T-helper 17 cell (primary cell): ENCODE results near the gene GALR2. TPM values are rescaled to one million over a fixed set of nuclear protein-coding genes. Genes with fewer than 3 reads are reported as not detected.
A peak's percentile ranks its signal among the peaks of the same experiment; 100 is the strongest.
"Not testable (repeated sequence)": the region's sequence is repeated elsewhere in the genome, so short reads cannot be mapped to it uniquely, and the experiment has no call there.

ENCODE experiments used
- ATAC-seq: fragments of 150-1000 bp; cut with Tn5 transposase; 2 replicates; pipeline ENCODE4 v1.10.0; 2021; ENCODE audit warnings: mild to moderate bottlenecking, moderate library complexity
- DNase-seq, 3 donors: peaks; one replicate each; pipeline versions ENCODE4 v3.0.0 to v3.0.0-alpha.2; 2020 to 2021
- H3K9me3 ChIP-seq: one replicate; pipeline ENCODE4 v1.7.0; 2013; ENCODE audit warnings: low read length, mild to moderate bottlenecking; ENCODE audit not compliant: control insufficient read depth, poor library complexity, severe bottlenecking
- H3K27ac Mint-ChIP-seq: one replicate; pipeline ENCODE4 v1.8.0; 2022; ENCODE audit warnings: mild to moderate bottlenecking, moderate library complexity, mixed read lengths
- H3K27me3 Mint-ChIP-seq: one replicate; pipeline ENCODE4 v1.8.0; 2022; ENCODE audit warnings: mixed read lengths
- H3K36me3 Mint-ChIP-seq: one replicate; pipeline ENCODE4 v1.8.0; 2022; ENCODE audit warnings: low read depth, mixed read lengths
- H3K4me1 Mint-ChIP-seq: one replicate; pipeline ENCODE4 v1.8.0; 2022; ENCODE audit warnings: mild to moderate bottlenecking, mixed read lengths
- H3K4me3 Mint-ChIP-seq: one replicate; pipeline ENCODE4 v1.8.0; 2022; ENCODE audit warnings: mild to moderate bottlenecking, moderate library complexity, mixed read lengths
- total RNA-seq, 4 donors: library from RNA in 2 of 4; stranded (reverse) in 2 of 4; gene quantifications; one replicate each; pipeline ENCODE4 v1.2.3 and lab custom pipeline; 2022 to 2026

GALR2 gene
- total RNA-seq, 2 donors from 2014 or later, result 0.55 to 0.96 TPM

DNA sequence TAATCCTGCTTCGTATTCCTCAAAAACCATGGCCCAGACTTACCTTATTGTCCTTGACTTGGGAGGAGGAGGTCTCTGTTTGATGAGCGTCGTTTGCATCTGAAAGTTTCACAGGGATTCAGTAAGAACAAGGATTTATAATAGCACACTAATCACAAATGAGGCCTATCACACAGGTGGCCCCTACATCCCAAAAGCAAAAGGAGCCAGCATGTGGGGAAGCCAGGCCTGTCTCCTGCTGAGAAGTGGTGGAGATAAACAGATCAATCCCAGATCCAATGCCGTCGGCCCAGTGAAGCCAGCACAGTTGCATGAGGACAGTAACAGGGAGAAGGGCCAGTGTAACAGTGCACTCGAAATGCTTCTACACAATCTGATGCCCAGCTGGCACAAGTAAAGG, 34.2 kb upstream of the GALR2 start:
- no peak for DNase-seq
- Mint-ChIP-seq H3K4me1 (peaks cover 2% of the 10 kb centered on the region), H3K27me3 (no peaks in the 10 kb centered on the region), H3K36me3 (peaks cover 10% of the 10 kb centered on the region), H3K4me3 (no peak overlapping the region), H3K27ac (no peak overlapping the region)
- no peaks in the 10 kb centered on the region for H3K9me3 ChIP-seq
- ATAC-seq, result no peak

DNA sequence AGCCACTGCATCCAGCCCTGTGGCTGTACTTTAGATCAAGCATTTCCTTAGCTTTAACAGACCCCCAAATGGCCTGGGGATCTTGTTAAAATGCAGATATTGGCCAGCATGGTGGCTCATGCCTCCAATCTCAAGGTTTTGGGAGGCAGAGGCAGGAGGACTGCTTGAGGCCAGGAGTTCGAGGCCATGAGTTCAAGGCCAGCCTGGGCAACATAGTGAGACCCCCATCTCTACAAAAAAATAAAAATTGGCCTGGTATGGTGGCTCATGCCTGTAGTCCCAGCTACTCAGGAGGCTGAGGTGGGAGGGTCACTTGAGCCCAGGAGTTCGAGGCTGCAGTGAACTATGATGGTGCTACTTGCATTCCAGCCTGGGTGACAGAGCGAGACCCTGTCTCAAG, 31.7 kb upstream of the GALR2 start:
- not testable (repeated sequence) for H3K27me3 Mint-ChIP-seq, H3K9me3 ChIP-seq, ATAC-seq, H3K27ac Mint-ChIP-seq, H3K4me1 Mint-ChIP-seq, DNase-seq, H3K4me3 Mint-ChIP-seq
- H3K36me3 Mint-ChIP-seq, result peaks cover 10% of the 10 kb centered on the region

DNA sequence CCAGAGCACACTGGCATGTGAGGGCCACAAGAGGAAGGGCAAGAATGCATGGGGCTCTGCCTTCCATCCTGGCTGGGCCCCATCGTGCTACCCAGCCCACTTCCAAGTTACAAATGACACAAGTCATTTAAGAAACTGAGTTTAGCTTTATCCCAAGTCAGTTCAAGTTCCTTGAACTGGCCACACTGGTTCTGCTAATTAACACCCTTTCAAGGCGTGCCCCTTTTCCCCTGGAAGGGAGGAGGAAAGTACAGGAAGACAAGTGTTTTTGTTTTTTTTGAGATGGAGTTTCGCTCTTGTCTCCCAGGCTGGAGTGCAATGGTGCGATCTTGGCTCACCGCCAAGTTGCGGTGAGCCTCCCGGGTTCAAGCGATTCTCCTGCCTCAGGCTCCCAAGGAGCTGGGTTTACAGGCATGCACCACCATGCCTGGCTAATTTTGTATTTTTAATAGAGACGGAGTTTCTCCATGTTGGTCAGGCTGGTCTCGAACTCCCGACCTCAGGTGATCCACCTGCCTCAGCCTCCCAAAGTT, 30.0 kb upstream of the GALR2 start:
- peaks cover 14% of the 10 kb centered on the region for H3K36me3 Mint-ChIP-seq
- H3K27ac Mint-ChIP-seq, result peak overlapping the region; percentile 14
- H3K4me1 Mint-ChIP-seq, result peaks cover 18% of the 10 kb centered on the region
- not testable (repeated sequence) for H3K4me3 Mint-ChIP-seq, DNase-seq, ATAC-seq, H3K27me3 Mint-ChIP-seq, H3K9me3 ChIP-seq

GRCh38 chr17:76046064-76046463, 28.5 kb upstream of the GALR2 start:
- no peak for DNase-seq
- H3K4me1 Mint-ChIP-seq, result peaks cover 23% of the 10 kb centered on the region
- no peak for ATAC-seq
- H3K4me3 Mint-ChIP-seq, result no peak overlapping the region
- H3K27me3 Mint-ChIP-seq, result no peaks in the 10 kb centered on the region
- H3K9me3 ChIP-seq, result no peaks in the 10 kb centered on the region
- H3K27ac Mint-ChIP-seq, result no peak overlapping the region
- H3K36me3 Mint-ChIP-seq, result peaks cover 13% of the 10 kb centered on the region

- Mint-ChIP-seq H3K4me3 (no peak overlapping the region), H3K27ac (peak overlapping the region; percentile 97), H3K4me1 (peaks cover 23% of the 10 kb centered on the region), H3K36me3 (peaks cover 13% of the 10 kb centered on the region), H3K27me3 (no peaks in the 10 kb centered on the region)
- no peaks in the 10 kb centered on the region for H3K9me3 ChIP-seq
- no peak for ATAC-seq
- DNase-seq, result no peak
Measured at GRCh38 chr17:76048025-76048605, 26.5 kb upstream of the GALR2 start.

DNA sequence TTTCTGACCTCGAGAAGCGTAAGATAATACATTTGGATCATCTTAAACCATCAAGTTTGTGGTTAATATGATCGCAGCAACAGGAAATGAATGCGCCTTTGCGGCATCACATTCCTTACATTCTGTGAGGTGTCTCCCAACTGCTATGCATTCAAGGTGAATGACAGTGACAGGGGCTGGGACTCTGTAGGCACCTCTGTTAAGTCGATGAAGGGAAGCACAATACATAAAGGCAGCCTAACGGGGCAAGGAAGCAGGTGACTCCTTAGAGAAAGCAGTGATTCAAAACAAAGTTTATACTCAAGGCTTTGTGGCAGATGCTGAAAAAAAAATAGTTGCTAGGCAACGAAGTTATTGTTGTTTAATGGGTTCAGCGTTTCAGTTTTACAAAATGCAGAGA, 25.9 kb upstream of the GALR2 start:
- no peak for DNase-seq
- H3K27ac Mint-ChIP-seq, result peak overlapping the region; percentile 97
- H3K36me3 Mint-ChIP-seq, result peaks cover 13% of the 10 kb centered on the region
- peaks cover 23% of the 10 kb centered on the region for H3K4me1 Mint-ChIP-seq
- H3K27me3 Mint-ChIP-seq, result no peaks in the 10 kb centered on the region
- peak; percentile 80 for ATAC-seq
- H3K9me3 ChIP-seq, result no peaks in the 10 kb centered on the region
- H3K4me3 Mint-ChIP-seq, result no peak overlapping the region

- DNase-seq (no peak), ATAC-seq (no peak)
- Mint-ChIP-seq H3K36me3 (peaks cover 10% of the 10 kb centered on the region), H3K4me3 (no peak overlapping the region), H3K27me3 (no peaks in the 10 kb centered on the region), H3K27ac (peak overlapping the region; percentile 97), H3K4me1 (peaks cover 25% of the 10 kb centered on the region)
- no peaks in the 10 kb centered on the region for H3K9me3 ChIP-seq
Measured at GRCh38 chr17:76049239-76049638, 25.3 kb upstream of the GALR2 start.

DNA sequence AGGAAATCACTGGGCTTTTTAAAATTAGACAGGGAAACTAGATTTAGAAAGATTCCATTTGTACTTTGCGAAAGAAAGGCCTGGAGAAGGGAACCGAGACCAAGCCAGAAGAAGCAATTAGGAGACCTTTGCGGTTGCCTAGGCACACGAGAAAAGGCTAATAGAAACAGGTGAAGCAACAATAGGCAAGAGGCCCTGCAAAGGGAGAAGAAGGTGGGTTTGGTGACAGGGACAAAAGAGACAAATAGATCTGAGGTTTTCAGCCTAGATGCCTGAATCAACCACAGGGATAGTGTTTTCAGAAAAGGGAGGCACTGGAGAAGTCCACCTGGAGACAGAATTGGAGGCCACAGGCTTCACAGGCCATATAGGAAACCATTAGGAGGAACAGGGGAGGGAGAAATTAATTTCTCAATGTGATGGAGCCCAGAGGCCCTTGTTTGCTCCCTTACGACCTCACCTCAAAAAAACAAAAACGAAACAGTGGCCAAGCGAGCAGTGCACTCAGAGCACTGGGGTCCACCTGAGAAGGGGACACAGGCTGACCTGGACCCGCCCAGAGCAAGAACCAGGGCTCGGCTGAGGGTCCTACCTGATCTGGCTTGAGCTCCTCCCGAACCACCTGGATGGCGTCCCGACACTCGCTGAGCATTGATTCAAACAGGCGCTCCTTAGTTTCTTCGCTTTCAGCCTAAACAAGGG, 24.6 kb upstream of the GALR2 start:
- H3K4me1 Mint-ChIP-seq, result peaks cover 25% of the 10 kb centered on the region

DNA sequence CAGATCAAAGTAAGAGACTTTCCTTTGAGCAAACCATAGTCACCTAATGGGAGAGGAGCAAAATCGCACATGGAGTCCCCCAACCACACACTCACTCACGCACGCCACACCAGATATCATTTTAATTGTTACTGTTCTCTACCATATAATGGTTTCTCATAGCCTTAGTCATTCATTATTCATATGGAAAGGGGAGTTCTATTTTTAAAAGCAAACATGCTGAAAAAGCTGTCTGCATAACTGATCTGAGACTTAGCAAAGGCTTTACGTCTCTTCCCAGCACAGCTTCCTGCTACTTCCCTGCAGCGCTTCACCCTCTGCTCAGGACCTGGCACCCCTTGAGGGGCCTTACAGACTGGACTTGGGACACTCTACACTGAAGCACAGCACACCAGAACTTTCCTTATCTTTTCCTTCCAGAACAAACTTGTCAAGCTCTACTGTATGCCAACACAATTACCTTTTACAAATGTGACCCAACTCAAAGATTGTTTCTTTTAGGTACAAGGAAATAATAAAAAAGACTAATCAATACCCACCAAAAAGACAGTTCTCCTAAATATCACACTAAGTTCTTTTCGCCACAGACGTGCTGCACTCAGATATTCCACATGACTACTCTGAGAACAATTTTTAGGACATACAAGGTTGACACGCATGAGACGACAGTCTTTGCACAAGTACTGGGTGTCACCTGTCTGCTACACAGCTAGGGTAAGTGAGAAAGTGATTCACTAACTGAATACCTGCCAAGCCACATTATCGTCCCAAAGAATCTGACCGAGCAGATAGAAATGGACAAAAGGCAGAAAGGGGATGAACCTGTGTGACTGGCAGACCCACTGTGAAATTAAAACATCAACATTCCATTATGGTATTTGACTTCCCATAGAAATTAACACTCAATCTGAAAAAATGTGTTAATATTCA, 23.8 kb upstream of the GALR2 start:
- H3K9me3 ChIP-seq, result no peaks in the 10 kb centered on the region
- peaks cover 10% of the 10 kb centered on the region for H3K36me3 Mint-ChIP-seq
- no peaks in the 10 kb centered on the region for H3K27me3 Mint-ChIP-seq
- peak overlapping the region; percentile 53 for H3K27ac Mint-ChIP-seq
- DNase-seq (no peak), ATAC-seq (no peak)
- H3K4me3 Mint-ChIP-seq, result no peak overlapping the region
- peaks cover 25% of the 10 kb centered on the region for H3K4me1 Mint-ChIP-seq

More for the DNA sequence above, 24.6 kb upstream of the GALR2 start:
- H3K9me3 ChIP-seq, result no peaks in the 10 kb centered on the region
- no peaks in the 10 kb centered on the region for H3K27me3 Mint-ChIP-seq
- DNase-seq, result no peak
- ATAC-seq, result no peak
- no peak overlapping the region for H3K4me3 Mint-ChIP-seq
- H3K36me3 Mint-ChIP-seq, result peaks cover 10% of the 10 kb centered on the region
- peak overlapping the region; percentile 47 for H3K27ac Mint-ChIP-seq

DNA sequence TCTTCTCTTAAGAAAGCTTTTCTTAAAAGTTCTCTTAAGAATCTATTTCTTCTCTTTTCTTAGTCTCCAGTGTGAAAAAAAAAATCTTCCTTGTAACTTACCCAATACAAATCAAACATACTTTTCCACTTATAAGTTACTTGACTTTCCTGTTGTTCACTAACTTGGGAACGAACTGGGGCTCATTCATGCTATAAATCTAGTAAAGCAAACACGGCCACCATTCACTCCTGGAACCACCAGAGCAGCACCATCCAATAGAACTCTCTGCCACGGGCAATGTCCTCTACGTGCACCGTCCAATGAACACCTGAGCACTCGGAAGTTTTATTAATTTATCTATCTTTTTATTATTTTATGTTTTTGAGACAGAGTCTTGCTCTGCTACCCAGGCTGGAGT, 23.0 kb upstream of the GALR2 start:
- H3K36me3 Mint-ChIP-seq, result peaks cover 13% of the 10 kb centered on the region
- ATAC-seq (no peak), DNase-seq (no peak)
- no peaks in the 10 kb centered on the region for H3K9me3 ChIP-seq
- no peaks in the 10 kb centered on the region for H3K27me3 Mint-ChIP-seq
- peak overlapping the region; percentile 53 for H3K27ac Mint-ChIP-seq
- no peak overlapping the region for H3K4me3 Mint-ChIP-seq
- H3K4me1 Mint-ChIP-seq, result peaks cover 28% of the 10 kb centered on the region

DNA sequence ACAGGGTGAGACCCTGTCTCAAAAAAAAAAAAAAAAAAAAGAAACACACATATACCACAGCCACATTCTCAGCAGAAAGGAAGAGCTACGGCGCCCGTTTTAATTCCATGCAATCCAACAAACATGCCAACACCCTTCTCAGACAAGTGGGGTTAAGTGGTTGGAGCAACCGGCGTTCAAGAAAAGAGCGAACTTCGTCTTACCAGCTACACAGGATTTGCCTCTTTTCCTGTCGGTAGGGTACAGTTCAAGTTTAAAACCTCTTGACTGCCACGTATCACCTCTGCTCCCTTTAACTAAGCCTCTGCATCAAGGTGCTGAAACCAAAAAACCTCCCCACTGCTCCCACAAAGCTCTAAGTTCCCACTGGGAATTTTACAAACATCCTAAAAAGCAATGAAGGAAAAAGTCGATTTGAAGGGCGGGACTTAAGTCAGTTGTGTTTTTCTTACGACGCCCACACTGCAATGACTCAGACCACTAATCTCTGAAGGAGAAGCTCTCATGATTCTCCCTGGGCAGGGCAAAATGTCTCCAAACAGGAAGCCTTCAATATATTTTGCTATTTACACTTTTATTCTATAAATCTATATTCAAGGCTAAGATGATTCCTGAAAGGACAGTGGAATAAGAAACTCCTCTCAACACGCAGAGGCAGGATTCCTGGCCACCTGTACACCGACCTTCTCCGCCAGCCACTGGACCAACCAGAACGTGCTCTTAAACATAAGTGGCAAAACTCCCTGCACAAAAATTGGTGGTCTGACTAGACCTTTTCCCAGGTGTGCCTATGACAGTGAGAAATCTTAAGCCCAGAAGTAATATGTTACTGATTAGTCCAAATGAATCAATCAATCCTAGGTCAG, 21.1 kb upstream of the GALR2 start:
- ATAC-seq (no peak), DNase-seq (no peak)
- H3K36me3 Mint-ChIP-seq, result peaks cover 9% of the 10 kb centered on the region
- H3K9me3 ChIP-seq, result no peaks in the 10 kb centered on the region
- no peaks in the 10 kb centered on the region for H3K27me3 Mint-ChIP-seq
- peak overlapping the region; percentile 54 for H3K27ac Mint-ChIP-seq
- peaks cover 20% of the 10 kb centered on the region for H3K4me1 Mint-ChIP-seq
- no peak overlapping the region for H3K4me3 Mint-ChIP-seq

- DNase-seq, result no peak
- H3K27ac Mint-ChIP-seq, result peak overlapping the region; percentile 54
- H3K4me1 Mint-ChIP-seq, result peaks cover 14% of the 10 kb centered on the region
- peaks cover 9% of the 10 kb centered on the region for H3K36me3 Mint-ChIP-seq
- H3K4me3 Mint-ChIP-seq, result no peak overlapping the region
- H3K27me3 Mint-ChIP-seq, result no peaks in the 10 kb centered on the region
- H3K9me3 ChIP-seq, result no peaks in the 10 kb centered on the region
- no peak for ATAC-seq
Measured at GRCh38 chr17:76054112-76054476, 20.5 kb upstream of the GALR2 start.
